ENCODE measurements around the gene DHRS13.

DHRS13 gene

DNA sequence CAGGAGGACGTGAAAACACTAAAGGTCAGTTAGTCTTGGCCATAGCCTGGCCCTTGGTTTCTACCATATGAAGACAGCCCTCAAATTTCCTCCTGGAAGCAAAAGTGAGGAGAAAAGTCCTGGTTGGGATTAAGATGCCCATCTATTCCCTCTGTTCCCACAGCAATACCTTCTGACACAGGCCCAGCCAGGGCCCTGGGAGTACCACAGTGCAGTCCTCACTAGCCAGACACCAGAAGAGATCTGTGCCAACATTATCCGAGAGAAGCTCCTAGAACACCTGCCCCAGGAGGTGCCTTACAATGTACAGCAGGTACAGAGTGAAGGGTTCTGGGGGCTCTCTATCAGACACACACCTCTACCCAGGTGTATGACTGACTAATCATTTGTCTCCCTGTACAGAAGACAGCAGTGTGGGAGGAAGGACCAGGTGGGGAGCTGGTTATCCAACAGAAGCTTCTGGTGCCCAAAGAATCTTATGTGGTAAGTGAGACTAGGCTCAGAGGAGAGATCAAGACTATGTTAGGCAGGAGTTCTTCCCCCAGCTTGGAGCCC, 44.0 kb downstream of the DHRS13 start:
- DNase-seq (ENCODE audit: low spot score): peak; percentile 78

DNA sequence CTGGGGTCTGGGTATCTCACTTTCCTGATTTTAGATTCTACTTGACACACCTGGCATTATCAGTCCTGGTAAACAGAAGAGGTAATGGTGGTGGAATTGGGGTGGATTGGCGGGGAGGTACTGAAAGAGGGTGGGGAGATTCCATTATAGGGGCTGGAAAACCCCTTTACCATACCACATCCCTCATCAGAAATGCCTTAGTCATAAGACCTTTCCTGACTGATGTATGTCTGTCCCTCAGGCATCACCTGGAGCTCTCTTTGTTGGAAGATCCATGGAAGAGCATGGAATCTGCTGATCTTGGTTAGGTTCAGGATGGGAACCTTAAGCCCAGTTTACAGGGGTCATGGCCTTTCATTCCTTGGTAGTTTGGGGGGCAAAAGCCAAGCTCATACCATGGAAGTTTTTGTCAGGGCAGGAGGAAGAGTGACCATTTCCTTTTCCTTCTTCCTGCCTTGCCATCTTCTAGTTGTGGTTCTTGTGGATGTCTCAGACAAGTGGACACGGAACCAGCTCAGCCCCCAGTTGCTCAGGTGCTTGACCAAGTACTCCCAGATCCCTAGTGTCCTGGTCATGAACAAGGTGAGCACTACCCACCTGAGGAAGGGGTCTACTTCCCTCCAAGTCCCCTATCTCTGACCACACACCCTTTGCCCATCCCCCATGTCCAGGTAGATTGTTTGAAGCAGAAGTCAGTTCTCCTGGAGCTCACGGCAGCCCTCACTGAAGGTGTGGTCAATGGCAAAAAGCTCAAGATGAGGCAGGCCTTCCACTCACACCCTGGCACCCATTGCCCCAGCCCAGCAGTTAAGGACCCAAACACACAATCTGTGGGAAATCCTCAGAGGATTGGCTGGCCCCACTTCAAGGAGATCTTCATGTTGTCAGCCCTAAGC, 44.7 kb downstream of the DHRS13 start:
- peak; percentile 79 for DNase-seq (ENCODE audit: low spot score)

DNA sequence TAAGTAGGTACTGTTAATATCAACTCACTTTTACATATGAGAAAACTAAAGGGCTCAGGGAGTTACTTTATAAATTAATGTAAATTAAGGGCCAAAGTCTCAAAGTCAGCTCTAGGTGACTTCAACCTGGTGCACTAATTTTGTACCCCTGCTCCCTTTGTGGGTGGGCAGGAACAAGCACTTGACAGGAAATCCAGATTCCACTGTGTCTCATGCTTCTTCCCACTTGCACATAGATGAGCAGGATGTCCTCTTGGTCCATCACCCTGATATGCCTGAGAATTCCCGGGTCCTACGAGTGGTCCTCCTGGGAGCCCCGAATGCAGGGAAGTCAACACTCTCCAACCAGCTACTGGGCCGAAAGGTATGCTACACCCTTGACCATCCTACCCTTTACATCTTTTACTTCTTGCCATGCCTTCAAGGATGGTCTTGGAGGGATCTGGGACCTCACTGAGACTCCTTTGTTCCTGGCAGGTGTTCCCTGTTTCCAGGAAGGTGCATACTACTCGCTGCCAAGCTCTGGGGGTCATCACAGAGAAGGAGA, 46.8 kb downstream of the DHRS13 start:
- DNase-seq (ENCODE audit: low spot score): peak; percentile 67

DNA sequence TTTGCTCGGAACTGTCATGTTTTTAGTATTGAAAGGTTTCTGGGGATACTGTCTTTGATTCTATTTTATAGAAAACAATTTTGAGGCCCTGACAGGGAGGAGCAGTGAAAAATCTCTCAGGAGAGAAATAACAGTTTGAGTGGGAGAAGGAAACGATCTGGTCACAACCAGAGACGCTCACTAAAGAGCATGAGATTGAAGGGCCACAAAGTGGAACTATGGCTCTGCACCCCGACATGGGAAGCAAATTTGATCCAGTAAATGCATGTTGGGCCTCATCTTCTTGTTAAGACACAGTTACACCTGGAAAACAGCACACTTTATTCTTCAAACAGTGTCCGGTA, 47.6 kb downstream of the DHRS13 start:
- DNase-seq (ENCODE audit: low spot score): peak; percentile 66

DNA sequence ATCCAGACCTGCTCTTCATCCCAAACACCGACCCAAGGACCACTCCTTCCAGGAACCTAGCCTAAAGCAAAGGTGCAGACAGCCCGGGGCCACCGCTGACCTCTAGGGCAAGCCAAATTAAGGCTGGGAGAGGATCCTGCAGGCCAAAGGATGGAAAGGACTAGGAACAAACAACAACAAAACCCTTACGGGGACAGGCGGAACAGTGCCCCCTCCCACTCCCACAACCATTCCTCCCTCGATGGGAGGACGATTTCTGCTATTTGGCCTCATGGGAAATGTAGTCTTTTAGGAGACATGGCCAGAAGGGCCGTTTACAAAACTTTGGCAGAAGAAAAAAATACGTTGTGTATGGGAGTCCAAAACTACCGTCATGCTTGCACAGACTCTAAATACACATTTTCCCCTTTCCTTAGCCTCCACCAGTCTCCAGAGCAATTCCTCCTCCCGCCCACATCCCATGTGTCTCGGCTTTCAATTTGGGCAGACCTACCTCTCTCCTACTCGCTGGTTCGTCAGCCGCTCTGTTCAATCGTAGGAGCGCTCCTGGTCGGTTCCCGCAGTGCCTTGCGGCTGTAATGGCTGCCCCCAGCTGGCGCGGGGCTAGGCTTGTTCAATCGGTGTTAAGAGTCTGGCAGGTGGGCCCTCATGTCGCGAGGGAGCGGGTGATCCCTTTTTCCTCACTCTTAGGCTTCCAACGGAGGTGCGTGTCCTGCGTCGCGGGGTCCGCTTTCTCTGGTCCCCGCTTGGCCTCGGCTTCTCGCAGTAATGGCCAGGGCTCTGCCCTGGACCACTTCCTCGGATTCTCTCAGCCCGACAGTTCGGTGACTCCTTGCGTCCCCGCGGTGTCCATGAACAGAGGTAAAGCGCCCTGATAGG, 48.2 kb downstream of the DHRS13 start, which contains the start of gene ERAL1:
Gene ERAL1 (plus strand): TSS at position 560 of the 879 bp plus-strand sequence. CDS start 19 bp downstream, at position 579.
- peak; percentile 76 for DNase-seq (ENCODE audit: low spot score)

DNA sequence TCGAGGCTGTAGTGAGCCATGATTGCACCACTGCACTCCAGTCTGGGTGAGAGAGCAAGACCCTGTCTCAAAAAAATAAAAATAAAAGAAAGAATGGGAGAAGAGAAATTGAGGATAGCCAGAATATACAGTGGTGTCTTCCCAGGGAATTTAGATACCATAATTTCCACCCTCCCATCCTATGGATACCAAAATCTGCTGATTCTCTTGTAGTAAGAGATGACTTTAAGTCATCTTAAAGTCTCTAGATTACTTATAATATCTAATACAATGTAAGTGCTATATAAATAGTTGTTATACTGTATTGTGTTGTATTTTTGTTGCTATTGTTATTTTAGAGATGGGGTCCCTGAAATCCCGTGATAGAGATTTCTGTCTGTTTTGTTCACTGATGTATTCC, 49.6 kb downstream of the DHRS13 start:
- peak; percentile 24 for DNase-seq (ENCODE audit: low spot score)

DNA sequence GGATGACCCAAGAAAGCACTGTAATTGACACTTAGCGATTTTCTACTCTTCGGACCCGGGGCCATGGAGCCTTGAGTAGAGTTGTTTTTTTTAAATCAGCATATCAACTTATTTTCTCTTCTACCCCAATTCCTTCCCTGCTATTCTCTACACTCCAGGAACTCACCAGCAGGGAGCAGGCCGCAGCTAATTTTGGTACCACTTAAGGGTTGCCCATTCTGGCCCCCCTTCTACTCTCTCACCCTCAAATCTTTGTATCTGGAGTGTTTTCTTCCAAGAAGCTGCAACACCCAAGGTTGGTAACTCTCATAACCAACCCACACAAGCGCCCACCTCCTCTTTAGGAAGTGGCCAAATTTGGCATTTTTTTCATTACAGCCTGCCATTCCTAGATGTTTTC, 53.6 kb downstream of the DHRS13 start:
- DNase-seq (ENCODE audit: low spot score): peak; percentile 72

DNA sequence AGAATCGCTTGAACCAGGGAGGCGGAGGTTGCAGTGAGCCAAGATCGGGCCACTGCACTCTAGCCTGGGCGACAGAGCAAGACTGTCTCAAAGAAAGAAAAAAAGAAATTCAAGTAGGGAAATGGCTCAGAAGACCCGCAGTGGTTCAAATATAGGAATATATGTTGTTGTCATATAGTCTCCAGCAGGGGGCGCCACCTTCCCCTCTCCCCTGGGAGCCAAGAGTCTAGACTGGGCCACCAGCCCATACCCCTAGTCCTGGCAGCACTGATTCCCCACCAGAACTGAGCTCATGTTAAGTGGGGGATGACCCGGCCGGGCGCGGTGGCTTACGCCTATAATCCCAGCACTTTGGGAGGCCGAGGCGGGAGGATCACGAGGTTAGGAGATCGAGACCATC, 54.2 kb downstream of the DHRS13 start:
- DNase-seq (ENCODE audit: low spot score): peak; percentile 82

All from hematopoietic multipotent progenitor cell treated with erythropoietin and hydrocortisone succinate and interleukin-3 and kit ligand, for 17 days (in vitro differentiated cells).